Stimulated activated CD4-positive, alpha-beta T cell treated with anti-CD3 and anti-CD28 coated beads, Interleukin-4, amount 100 ng/mL, for 4 hours (primary cell): Measurements from ENCODE around the gene PROX1.
A peak's percentile ranks its signal among the peaks of the same experiment; 100 is the strongest.

ENCODE experiments used
- DNase-seq, 2 experiments: peaks; one replicate each; pipeline ENCODE4 v3.0.0-alpha.2; 2020

The PROX1 gene

DNA sequence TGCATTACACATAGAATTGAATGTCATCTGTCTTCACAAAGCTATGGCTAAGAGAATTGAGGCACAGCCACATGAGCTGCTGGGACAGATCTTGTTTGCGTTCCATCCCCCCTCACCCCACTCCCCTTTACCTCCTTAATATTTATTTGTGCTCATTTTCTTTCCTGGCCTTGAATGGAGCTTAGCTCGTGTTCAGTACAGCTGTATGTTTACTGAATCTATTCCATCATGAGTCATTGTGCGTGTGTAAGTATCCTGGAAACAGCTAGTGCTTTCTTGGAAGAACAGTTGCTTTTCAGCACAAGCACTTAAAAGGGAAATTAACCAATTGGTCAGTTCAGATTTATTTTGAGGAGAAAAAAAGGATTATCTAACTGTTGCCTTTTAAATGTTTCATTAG is 14.7 kb downstream of the PROX1 start:
- DNase-seq, result no peak

DNA sequence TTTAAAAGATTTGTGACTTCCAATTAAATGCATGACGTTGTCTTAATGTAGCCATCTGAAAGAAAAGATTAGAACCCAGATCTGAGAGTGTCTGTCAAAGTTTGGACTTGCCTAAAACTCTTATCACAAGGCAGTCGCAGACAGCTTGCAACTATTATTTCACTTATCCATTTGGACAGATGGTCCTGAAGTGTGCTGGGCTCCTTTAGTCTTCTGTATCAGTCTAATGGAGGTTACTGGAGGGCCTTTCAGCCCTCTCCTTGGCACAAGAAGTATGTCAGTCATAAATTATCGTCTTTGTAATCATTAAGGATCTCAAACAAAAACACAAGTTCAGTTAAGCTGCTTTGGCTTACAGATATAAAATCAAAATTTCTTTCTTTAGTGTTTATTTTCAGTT is 15.5 kb downstream of the PROX1 start:
- DNase-seq, result no peak

DNA sequence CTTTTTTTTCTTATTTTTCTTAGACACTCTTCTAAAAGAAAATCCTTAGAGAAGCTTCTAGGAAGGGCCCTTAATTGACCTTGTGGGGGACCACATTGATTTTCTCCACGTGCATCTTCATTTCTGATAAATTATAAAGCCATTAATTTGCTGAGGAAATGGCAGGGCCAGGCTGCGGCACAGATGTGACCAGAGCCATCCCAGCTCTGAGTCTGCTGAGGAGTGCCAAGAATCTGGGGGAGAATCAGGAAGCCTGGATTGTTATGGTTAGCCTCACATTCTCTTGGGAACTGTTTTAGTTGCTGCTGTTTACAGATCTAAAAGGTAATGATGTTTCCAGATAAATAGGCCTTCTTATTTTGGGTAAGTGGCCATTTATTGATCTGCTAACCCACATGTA is 16.2 kb downstream of the PROX1 start:
- no peak for DNase-seq

DNA sequence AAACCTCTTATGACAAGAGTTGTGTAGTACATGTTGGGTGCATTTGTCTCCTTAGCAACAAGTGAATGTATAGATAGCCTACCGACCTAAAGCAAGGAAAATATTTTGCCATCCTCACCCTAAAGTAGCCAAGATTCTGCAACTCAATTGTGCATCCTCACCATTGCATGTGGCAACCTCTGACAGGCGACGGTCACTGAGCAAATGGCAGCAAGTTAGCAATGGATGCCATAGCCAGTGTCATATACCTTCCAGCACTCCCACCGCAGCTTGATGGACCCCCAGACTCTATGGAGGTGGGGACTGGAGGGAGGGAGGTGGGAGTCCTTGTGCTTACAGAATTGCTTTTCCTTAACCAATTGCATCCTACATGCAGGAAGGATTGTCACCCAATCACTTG is 17.0 kb downstream of the PROX1 start:
- DNase-seq, result no peak

DNA sequence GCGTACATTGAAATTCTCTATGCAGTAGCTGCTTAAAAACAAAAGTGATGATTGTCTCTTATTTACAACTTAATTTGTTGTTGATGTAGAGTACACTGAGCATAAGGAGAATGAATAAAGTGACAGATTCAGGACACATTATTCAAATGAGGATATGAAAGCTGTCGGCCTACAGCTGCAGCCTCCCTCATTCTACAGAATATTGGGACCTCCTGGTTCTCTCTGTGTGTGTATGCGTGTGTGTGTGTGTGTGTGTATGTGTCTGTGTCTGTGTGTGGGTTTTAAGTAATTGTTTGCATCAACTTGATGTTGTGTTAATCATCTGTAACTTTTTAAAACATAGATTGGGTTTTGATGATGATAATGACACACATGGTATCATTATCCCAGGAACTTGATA is 17.9 kb downstream of the PROX1 start:
- no peak for DNase-seq

DNA sequence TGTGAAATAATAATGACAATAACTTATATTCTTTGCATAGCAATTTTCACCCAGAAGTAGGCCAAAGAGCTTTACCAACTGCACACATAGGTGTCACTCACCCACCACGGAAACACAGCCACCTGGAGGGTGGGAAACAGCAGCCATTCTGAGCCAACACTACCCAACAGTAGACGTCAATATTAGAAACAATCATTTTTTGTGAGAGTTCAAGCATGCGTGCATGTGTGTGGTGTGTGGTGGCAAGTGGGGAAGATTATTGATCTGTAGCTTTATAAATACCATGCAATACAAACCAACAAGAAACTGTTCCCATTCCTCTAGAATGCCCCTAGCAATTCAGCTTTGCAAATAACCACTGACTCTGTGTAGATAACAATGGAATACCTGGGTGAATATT is 19.1 kb downstream of the PROX1 start:
- DNase-seq, result no peak

DNA sequence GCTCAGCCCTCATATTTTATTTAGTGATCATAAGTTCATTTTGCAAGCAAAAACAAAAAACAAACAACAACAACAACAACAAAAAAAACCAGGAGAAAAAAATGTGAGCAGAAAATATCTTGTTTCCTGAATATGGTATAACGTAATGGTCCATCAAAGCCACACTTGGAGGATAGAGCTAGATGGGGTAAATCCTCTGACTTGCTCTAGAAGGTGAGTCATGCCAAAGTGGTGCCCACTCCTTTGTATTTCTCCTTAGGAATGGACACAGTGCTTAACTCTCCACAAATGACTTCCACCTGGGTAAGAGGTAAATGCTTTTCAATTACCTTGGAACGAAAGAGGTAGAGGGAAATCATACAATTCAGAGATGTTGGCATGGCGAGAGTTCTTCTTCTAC is 20.6 kb downstream of the PROX1 start:
- no peak for DNase-seq

DNA sequence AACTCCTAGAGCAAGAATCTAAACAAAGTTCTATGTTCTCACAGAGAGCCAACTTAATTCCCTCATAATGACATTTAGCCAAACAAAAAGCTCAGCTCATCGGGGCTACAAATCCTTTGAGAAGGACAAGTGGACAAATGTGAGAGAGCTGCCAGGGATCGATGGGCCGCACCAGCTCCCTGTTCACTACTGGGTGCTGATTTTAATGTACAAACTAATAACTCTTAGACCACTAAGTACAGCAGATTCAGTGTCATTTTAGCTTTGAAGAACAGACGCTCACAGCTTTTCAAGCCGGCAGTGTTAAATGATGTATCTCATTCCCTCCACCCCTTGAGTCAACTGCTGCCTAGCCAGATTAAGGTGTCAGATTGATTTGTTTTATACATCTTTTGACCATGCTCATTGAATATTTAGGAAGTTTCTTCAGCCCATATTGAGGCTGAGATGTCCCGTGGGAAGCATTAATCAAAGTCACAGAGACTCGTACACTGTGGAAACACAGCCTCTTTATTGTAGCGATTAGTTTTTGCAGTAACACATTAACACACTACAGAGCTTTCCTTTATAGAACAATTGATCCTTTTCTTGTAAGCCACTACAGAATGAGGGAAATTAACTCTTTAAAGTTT is 21.1 kb downstream of the PROX1 start:
- no peak for DNase-seq

DNA sequence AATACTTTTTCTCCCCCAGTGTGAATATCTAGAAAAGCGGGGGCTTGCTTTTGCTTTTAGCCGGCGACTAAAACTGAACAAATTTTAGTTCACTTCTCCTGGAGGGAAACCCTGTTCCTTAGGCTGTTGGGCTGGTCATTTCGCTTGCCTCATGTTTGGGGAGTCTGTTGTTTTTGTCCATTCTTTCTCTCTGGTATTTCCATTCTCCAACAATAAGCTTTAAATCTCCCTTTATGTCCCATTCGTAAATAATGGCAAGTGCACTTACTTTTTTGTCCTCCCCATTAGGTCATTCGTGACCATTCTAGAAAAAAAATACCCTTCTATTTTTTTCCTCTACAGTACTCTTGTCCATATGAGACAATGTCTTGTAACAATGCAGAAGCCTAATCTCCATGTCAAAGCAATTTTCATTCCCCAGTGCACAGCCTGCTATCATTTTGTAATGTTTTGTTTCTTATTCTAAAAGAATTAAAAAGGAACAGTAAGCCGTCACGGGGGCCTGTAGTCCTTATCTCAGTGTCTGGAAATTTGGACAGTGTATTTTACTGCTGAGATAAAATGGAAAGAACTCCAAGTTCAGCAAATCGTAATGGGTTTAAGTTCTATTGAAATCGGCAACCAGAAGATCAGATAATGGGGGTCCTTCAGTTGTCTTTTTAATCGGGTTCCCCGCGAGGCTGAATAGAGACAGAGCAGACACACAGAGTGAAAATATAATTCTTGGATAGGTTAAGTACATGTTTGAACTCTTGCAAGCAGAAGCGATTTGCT is 21.8 kb downstream of the PROX1 start:
- DNase-seq, result no peak

DNA sequence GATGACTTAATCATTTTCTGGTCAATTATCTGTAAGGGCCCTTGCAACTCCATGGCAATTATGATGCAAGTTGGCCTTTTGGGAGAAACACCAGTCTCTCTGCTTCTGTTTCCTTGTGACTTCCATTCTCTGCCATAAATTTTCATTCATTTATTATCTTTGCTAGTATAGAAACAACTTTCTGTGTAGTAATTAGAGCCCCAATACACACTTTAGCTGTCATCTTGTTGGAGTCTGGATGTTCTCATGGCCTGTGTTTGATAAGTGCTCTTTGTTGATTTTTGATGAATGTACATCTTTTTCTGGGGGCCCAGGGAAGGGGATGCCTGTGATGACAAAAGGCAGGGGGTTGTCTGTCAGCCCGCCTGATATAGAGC is 22.4 kb downstream of the PROX1 start:
- DNase-seq, result no peak

DNA sequence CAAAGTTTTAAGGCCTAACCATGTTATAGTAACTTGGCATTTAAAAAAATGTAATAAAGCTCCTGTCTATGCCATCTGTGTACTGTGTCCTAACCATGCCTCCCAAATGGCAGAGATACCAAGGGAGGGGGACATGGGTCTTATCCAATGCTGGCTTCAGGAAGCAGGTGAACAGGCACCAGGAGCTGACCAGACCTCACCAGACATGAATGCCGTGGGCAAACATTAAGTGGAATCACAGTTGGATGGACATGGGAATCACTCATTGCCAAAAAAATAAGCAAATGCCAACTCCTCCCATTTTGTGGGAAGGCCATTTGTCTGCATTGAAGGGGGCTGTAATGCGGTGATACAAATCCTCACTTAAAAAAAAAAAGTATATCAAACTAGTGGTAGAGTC is 22.9 kb downstream of the PROX1 start:
- DNase-seq, result no peak

DNA sequence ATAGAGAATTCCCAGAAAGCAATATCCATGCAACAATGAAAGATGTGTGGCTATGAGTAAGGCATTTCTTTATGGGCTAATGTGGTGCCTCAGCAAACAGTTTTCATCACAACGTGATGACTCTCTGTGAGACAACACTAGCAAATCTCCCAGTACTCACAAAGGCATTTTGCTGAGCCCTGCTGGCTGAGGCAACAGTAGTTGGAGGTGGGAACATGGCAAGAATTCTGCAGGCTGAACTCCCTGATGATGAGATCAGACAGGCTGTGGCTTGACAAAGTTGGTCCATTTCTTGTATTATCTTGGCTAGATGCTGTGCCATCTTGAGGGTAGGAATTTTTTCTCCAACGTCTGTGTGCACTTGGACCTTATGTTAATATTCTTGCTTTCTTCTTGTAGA is 24.6 kb downstream of the PROX1 start:
- no peak for DNase-seq

DNA sequence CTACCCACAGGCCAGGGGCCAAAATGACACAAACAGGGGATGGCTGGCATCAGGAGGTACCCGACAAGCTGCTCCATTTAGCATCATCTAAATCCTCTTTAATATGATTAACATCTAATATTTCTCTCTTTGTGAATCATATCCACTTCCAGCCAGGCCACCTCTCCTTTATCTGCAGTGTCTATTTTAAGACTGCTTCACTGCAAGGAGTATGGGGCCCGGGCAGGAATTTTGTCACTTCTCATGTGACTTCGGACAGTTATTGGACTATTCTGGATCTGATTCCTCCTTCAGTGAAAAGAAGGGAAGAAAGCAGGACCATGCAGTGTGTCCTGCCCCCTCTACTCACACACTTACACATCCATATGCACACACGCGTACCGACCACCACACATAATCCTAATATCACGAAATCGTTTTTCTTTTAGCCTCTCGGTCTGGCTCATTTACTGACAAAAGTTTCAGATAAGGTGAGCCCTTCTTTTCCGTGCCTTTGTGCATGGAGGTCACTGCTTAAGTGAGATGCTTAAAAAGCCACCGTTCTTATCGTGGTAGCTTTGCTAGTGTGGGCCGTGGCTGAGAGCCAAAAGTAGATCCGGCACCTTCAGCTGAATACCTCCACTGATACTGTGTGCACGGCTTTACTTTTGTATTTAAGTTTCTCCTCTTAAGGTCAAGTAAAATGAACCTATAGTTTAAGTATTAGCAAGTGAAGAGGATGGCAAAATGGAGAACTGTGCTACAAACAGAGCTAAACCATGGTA is 26.0 kb downstream of the PROX1 start:
- DNase-seq, result no peak

DNA sequence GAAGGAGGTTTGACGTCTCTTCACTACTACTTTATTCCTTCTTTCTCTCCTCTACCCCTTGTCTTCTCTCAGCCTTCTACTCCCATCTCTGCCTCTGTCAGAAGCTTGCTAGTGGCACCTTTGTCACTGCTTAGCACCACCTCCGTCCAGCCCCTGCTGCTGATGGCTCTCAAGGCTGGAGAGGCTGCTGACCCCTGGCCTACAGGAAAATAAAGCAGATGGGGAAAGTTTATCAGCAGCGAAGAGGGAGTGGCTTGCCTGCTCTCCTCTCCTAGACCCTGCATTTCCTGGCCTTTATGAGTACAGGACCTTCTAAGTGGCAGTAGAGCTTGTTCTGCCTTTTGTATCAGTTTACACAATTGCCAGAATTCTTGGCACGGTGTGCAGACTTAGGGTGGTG is 27.0 kb downstream of the PROX1 start:
- DNase-seq, result no peak

DNA sequence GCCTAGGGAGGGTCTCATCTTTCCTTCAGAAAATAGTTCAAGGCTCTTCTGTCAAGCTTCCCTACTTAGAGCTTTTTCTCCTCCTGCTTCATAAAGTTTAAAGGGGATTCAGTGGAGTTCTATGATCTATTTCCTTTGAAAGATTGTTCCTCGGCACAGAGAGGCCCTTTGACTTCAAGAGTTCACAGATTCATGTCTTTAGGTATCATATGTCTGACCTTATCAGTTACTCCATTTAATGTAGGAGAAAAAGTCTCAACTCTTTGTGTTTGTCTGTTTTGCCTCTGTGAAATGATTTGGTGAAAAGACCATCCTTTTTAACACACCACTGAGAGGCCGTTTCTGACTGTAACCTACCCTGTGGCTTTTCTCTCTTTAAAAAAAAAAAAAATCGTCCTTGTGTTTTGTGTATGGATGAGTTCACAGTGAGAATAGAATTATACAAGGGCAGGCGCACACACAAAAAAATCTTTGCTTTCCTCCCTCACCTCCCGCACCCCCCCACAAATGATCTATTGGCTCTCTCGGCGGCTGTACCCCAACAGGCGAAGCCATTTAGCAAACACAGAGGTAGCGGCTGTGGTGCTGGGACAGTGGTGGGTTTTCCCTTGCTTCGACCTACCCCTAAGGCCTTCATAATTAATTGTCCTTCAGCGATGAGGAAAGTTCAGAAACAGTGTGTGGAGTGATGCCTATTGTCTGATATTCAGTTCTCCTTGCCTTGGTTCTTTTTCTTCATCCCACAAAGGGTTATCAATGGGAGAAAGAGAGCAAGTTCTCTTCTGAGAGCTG is 29.6 kb downstream of the PROX1 start:
- no peak for DNase-seq

DNA sequence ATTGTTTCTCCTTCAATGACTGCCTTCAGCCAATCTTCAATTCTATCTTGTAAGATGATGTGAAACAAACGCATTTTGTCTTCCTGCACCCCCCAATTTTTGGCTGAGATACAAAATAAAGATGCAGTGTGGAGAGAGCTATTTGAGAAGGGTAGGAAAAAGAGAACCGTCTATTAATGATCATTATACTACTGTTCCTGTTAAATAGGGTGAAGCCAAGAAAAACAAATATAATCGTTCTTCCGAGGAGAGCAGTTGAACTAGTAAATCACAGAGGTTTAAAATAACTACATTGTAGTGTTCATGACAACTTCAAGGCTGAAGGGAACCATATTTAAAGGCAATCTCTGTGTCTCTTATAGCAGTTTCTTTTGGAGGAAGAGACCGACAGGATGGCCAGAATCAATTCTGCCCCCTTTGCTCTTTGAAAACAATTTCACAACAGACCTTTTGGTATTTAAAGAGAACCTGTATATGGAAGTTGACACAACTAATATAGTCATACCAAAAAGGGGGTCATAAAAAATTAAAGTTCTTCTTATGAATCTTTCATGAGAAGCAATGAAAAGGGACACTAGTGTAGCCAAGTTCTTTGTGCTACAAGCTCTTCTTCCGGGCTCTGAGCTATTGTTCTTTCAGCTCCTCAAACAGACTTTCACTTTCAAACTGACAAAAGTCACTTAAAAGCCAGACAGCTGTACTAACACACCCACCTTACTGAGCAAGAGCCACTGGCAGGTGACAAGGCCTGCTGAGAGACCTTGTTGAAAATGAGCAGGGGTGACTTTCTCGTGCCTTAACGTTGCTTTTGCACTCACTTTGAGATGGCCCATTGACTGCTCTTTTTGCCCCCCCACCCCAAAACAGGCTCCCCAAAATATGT is 30.9 kb downstream of the PROX1 start:
- DNase-seq, result peak in 1 of 2 experiments; percentile 2

DNA sequence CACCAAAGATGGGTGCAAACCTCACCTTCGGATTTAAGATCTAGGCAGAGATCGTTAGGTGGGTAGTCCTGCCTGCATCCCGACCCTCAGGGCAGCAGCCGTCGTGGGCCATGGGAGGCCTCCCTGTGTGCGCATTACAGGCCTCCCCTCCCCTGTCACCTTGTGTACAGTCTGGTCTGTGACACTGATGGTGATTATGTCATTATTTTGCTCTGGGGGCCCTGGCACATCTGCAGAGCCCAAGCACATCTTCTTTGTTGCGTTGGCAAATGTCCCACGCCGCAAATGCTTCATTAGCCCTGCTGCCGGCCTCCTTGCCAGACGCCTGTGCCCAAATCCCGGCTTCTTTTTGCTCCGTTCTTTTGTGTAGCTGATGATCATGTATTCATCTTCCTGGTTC is 31.7 kb downstream of the PROX1 start:
- no peak for DNase-seq

DNA sequence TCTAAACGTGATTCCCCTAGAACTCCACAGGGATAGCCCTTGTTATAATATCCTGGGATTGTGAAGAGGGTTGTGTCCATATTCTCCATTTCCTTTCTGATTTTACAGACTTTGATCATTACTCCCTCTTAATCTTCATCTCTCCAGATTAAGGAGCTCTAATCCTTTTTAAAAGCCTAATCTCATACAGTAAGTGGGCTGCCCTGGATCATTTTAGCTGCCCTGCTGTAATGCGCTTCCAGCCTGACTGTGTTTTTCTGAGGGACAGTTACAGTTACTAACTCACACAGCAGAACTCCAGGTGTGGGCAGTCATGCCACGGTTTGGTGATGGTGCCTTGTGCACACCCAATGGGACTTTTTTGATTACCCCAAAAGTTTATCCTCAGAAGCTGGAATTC is 33.5 kb downstream of the PROX1 start:
- DNase-seq, result no peak

DNA sequence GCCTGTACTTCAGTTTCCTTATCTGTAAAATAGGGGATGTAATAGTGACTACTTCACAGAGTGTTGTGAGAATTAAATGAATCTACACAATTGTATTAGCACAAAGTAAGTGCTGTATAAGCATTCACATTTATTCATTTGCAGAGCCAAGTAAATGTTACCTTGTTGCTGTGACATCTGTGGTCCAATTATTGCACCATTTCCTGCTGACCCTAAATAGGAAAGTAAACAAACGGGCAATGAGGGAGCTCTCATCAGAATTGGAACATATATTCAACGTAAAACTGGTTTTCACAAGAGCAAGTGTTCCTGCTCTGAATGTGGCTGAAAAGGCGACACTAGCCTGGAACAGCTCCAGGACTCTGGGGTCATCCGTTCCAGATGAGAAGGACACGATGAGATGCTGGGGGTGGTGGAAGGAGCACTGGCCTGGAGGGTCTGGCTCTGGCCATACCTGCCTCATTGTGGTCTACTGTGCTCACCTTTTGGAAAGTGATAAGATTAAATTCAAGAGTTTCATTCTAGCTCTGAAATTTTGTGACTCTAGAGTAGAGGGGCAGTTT is 34.5 kb downstream of the PROX1 start:
- DNase-seq, result no peak

DNA sequence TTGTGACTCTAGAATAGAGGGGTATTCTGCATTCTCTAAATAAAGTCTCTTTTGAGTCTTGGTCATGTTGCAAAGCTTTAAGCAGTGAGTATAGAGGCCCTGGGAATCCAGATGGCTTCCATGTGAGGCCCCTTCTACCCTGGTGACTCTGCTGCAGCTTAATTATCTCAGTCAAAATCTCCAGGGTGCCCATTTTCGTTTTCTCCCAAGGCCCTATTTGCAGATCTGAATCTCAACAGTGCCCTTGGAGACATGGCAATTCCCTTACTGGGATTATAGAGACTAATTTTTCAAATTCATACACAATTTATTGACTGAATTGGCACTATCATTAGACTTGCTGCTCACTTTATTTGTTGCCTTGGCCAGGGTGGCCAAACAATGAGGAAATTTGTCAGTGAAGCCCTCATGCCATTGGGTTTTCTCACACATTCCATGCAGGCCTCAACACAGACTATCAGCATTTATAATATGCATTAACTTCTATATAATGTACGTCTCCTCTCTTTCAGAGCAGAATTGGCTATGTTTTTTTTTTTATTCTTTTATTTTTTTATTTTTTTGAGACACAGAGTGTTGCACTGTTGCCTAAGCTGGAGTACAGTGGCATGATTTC is 35.1 kb downstream of the PROX1 start:
- DNase-seq, result no peak

DNA sequence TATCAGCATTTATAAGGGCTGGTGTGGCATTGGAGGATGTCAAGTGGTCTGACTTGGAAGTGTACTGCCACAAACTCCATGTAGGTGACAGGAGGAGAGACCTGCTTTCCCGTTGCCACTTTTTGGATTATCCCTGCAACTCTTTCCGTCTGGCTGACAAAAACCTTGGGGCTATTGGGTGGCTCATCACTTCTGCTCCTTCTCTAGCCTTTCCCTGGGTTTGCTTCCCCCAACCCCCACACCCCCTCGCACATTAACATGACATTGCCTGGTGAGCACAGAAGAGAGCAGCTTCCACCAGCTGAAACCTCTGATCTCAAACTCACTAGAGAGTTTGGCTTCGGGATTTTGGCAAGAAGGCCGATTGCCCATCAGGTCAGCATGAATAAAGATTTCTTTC is 39.2 kb downstream of the PROX1 start:
- DNase-seq, result no peak

DNA sequence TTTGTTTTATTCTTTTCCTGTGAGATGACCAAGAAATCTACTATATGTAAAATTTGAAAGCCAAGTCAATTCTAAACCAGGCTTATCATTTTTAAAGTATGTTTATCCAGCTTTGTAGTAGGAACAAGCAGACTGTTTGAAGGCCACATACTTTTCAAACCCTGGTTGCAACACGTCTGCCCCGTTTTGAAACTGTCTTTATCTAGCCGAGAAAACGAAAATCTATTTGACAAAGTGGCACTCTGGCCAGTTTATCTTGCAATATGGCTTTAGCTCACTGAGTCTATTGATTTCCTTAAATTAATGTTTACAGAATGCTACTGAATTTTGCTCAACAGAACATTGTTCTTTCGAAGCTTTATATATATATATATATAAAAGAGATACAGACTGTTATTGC is 39.7 kb downstream of the PROX1 start:
- DNase-seq, result no peak
